ENCODE results near the gene ERBB4.

Gene ERBB4

GRCh38 chr2:212330263-212330662 lies 208.3 kb downstream of the ERBB4 start:
- no peak overlapping the region for H2BK120ac ChIP-seq (ENCODE audit: low read depth, low read length)
- H3K79me1 ChIP-seq (ENCODE audit: low read depth, low read length) = no peaks in the 10 kb centered on the region
- no peak overlapping the region for H3K23ac ChIP-seq (ENCODE audit: low read depth, low read length, poor library complexity)
- no peak overlapping the region for H3K9ac ChIP-seq (ENCODE audit: low read depth, low read length, poor library complexity)
- peaks cover 0 to 4% of the 10 kb centered on the region in 2 donors for H3K9me3 ChIP-seq (replicated peaks in 1 of 2; ENCODE audit: control insufficient read depth in 2 of 2, insufficient read depth in 1 of 2, low read depth in 1 of 2, low read length in 2 of 2)
- no peak overlapping the region for H2AK5ac ChIP-seq (ENCODE audit: low read depth, low read length)
- no peak overlapping the region for H3K4me2 ChIP-seq (ENCODE audit: insufficient read depth, low read length, poor library complexity, severe bottlenecking)
- H3K14ac ChIP-seq (ENCODE audit: low read length) = no peak overlapping the region
- DNase-seq (ENCODE audit: low spot score) = no peak
- no peak overlapping the region for H3K18ac ChIP-seq (ENCODE audit: low read length)
- no peak overlapping the region for H3K27ac ChIP-seq (replicated peaks; ENCODE audit: low read length)
- no peak overlapping the region for H3K4me3 ChIP-seq (ENCODE audit: low read length in 2 of 2)
- no peak overlapping the region for H2AFZ ChIP-seq (ENCODE audit: low read length)
- no peak overlapping the region for H2BK12ac ChIP-seq (ENCODE audit: low read length)
- H3K27me3 ChIP-seq (ENCODE audit: control insufficient read depth in 3 of 3, insufficient read depth in 3 of 3, low read depth in 1 of 3, low read length in 3 of 3) = no peaks in the 10 kb centered on the region
- H4K8ac ChIP-seq (ENCODE audit: low read depth, low read length) = no peak overlapping the region
- no peaks in the 10 kb centered on the region for H3K4me1 ChIP-seq (ENCODE audit: control insufficient read depth in 2 of 2, insufficient read depth in 1 of 2, low read depth in 1 of 2, low read length in 2 of 2)
- WGBS, 2 donors (ENCODE audit: extremely low coverage in 2 of 2, insufficient read length in 2 of 2, insufficient replicate concordance in 1 of 2) = no CpG with 5 or more reads among the region's 4 CpGs
- H4K91ac ChIP-seq (ENCODE audit: low read depth, low read length, poor library complexity) = no peak overlapping the region
- no peaks in the 10 kb centered on the region for H3K36me3 ChIP-seq (replicated peaks in 1 of 2; ENCODE audit: control insufficient read depth in 2 of 2, insufficient read depth in 2 of 2, low read length in 2 of 2)
- H2BK15ac ChIP-seq (ENCODE audit: low read length) = no peak overlapping the region
- no peak overlapping the region for H2BK5ac ChIP-seq (ENCODE audit: low read length)
- no peak overlapping the region for H3K4ac ChIP-seq (ENCODE audit: low read length)

GRCh38 chr2:212328712-212329496 lies 209.7 kb downstream of the ERBB4 start:
- H3K27me3 ChIP-seq (ENCODE audit: control insufficient read depth in 3 of 3, insufficient read depth in 3 of 3, low read depth in 1 of 3, low read length in 3 of 3) = no peaks in the 10 kb centered on the region
- H3K27ac ChIP-seq (replicated peaks; ENCODE audit: low read length) = no peak overlapping the region
- no peak overlapping the region for H3K23ac ChIP-seq (ENCODE audit: low read depth, low read length, poor library complexity)
- no peak overlapping the region for H2BK15ac ChIP-seq (ENCODE audit: low read length)
- H2AFZ ChIP-seq (ENCODE audit: low read length) = no peak overlapping the region
- H4K8ac ChIP-seq (ENCODE audit: low read depth, low read length) = no peak overlapping the region
- H3K18ac ChIP-seq (ENCODE audit: low read length) = no peak overlapping the region
- no peak overlapping the region for H2BK12ac ChIP-seq (ENCODE audit: low read length)
- H3K4me1 ChIP-seq (ENCODE audit: control insufficient read depth in 2 of 2, insufficient read depth in 1 of 2, low read depth in 1 of 2, low read length in 2 of 2) = no peaks in the 10 kb centered on the region
- H3K79me1 ChIP-seq (ENCODE audit: low read depth, low read length) = no peaks in the 10 kb centered on the region
- H3K14ac ChIP-seq (ENCODE audit: low read length) = no peak overlapping the region
- no peak overlapping the region for H3K9ac ChIP-seq (ENCODE audit: low read depth, low read length, poor library complexity)
- H3K9me3 ChIP-seq (replicated peaks in 1 of 2; ENCODE audit: control insufficient read depth in 2 of 2, insufficient read depth in 1 of 2, low read depth in 1 of 2, low read length in 2 of 2) = peaks cover 0 to 4% of the 10 kb centered on the region in 2 donors
- no peak for DNase-seq (ENCODE audit: low spot score)
- H3K4ac ChIP-seq (ENCODE audit: low read length) = no peak overlapping the region
- no peak overlapping the region for H4K91ac ChIP-seq (ENCODE audit: low read depth, low read length, poor library complexity)
- no peaks in the 10 kb centered on the region for H3K36me3 ChIP-seq (replicated peaks in 1 of 2; ENCODE audit: control insufficient read depth in 2 of 2, insufficient read depth in 2 of 2, low read length in 2 of 2)
- no peak overlapping the region for H3K4me3 ChIP-seq (ENCODE audit: low read length in 2 of 2)
- no peak overlapping the region for H3K4me2 ChIP-seq (ENCODE audit: insufficient read depth, low read length, poor library complexity, severe bottlenecking)
- H2BK5ac ChIP-seq (ENCODE audit: low read length) = no peak overlapping the region
- H2AK5ac ChIP-seq (ENCODE audit: low read depth, low read length) = no peak overlapping the region
- no peak overlapping the region for H2BK120ac ChIP-seq (ENCODE audit: low read depth, low read length)

DNA sequence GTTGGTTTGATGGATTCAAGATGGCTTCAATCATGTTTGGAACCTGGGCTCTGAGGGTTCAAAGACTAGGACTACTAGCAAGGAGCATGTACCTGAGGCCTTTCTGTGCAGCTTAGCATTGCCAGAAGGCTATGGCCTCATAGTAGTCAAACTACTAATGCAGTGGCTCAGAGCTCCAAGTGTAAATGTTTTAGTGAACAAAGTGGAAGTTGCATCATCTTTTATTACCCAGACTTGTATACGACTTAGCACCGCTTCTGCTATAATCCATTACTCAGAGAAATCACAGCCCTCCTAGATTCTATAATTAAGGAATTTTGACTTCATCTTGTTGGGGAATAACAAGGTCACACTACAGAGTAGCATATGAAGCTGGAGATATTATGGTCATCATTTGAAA lies 210.5 kb downstream of the ERBB4 start:
- no peaks in the 10 kb centered on the region for H3K4me1 ChIP-seq (ENCODE audit: control insufficient read depth in 2 of 2, insufficient read depth in 1 of 2, low read depth in 1 of 2, low read length in 2 of 2)
- no peak overlapping the region for H3K27ac ChIP-seq (replicated peaks; ENCODE audit: low read length)
- H3K79me1 ChIP-seq (ENCODE audit: low read depth, low read length) = no peaks in the 10 kb centered on the region
- H3K4me3 ChIP-seq (ENCODE audit: low read length in 2 of 2) = no peak overlapping the region
- WGBS, 2 donors (ENCODE audit: extremely low coverage in 2 of 2, insufficient read length in 2 of 2, insufficient replicate concordance in 1 of 2) = no CpG with 5 or more reads among the region's 2 CpGs
- H3K23ac ChIP-seq (ENCODE audit: low read depth, low read length, poor library complexity) = no peak overlapping the region
- H2BK12ac ChIP-seq (ENCODE audit: low read length) = no peak overlapping the region
- no peak overlapping the region for H2BK5ac ChIP-seq (ENCODE audit: low read length)
- no peaks in the 10 kb centered on the region for H3K27me3 ChIP-seq (ENCODE audit: control insufficient read depth in 3 of 3, insufficient read depth in 3 of 3, low read depth in 1 of 3, low read length in 3 of 3)
- peaks cover 0 to 4% of the 10 kb centered on the region in 2 donors for H3K9me3 ChIP-seq (replicated peaks in 1 of 2; ENCODE audit: control insufficient read depth in 2 of 2, insufficient read depth in 1 of 2, low read depth in 1 of 2, low read length in 2 of 2)
- H3K4ac ChIP-seq (ENCODE audit: low read length) = no peak overlapping the region
- H2BK120ac ChIP-seq (ENCODE audit: low read depth, low read length) = no peak overlapping the region
- no peak overlapping the region for H2AFZ ChIP-seq (ENCODE audit: low read length)
- no peak overlapping the region for H3K9ac ChIP-seq (ENCODE audit: low read depth, low read length, poor library complexity)
- H4K8ac ChIP-seq (ENCODE audit: low read depth, low read length) = no peak overlapping the region
- DNase-seq (ENCODE audit: low spot score) = no peak
- H3K36me3 ChIP-seq (replicated peaks in 1 of 2; ENCODE audit: control insufficient read depth in 2 of 2, insufficient read depth in 2 of 2, low read length in 2 of 2) = no peaks in the 10 kb centered on the region
- no peak overlapping the region for H3K18ac ChIP-seq (ENCODE audit: low read length)
- H2AK5ac ChIP-seq (ENCODE audit: low read depth, low read length) = no peak overlapping the region
- H3K14ac ChIP-seq (ENCODE audit: low read length) = no peak overlapping the region
- H4K91ac ChIP-seq (ENCODE audit: low read depth, low read length, poor library complexity) = no peak overlapping the region
- no peak overlapping the region for H2BK15ac ChIP-seq (ENCODE audit: low read length)
- no peak overlapping the region for H3K4me2 ChIP-seq (ENCODE audit: insufficient read depth, low read length, poor library complexity, severe bottlenecking)

GRCh38 chr2:212327171-212327809 lies 211.3 kb downstream of the ERBB4 start:
- Histone ChIP-seq H3K9me3 (replicated peaks in 1 of 2; ENCODE audit: control insufficient read depth in 2 of 2, insufficient read depth in 1 of 2, low read depth in 1 of 2, low read length in 2 of 2) (peaks cover 0 to 4% of the 10 kb centered on the region in 2 donors), H3K4me3 (ENCODE audit: low read length in 2 of 2) (no peak overlapping the region), H3K23ac (ENCODE audit: low read depth, low read length, poor library complexity) (no peak overlapping the region), H3K14ac (ENCODE audit: low read length) (no peak overlapping the region), H2BK5ac (ENCODE audit: low read length) (no peak overlapping the region), H3K27me3 (ENCODE audit: control insufficient read depth in 3 of 3, insufficient read depth in 3 of 3, low read depth in 1 of 3, low read length in 3 of 3) (no peaks in the 10 kb centered on the region), H3K4ac (ENCODE audit: low read length) (no peak overlapping the region), H3K79me1 (ENCODE audit: low read depth, low read length) (no peaks in the 10 kb centered on the region), H4K91ac (ENCODE audit: low read depth, low read length, poor library complexity) (no peak overlapping the region), H2BK12ac (ENCODE audit: low read length) (no peak overlapping the region), H3K9ac (ENCODE audit: low read depth, low read length, poor library complexity) (no peak overlapping the region), H2BK15ac (ENCODE audit: low read length) (no peak overlapping the region), H2AFZ (ENCODE audit: low read length) (no peak overlapping the region), H3K36me3 (replicated peaks in 1 of 2; ENCODE audit: control insufficient read depth in 2 of 2, insufficient read depth in 2 of 2, low read length in 2 of 2) (no peaks in the 10 kb centered on the region), H3K4me1 (ENCODE audit: control insufficient read depth in 2 of 2, insufficient read depth in 1 of 2, low read depth in 1 of 2, low read length in 2 of 2) (no peaks in the 10 kb centered on the region), H4K8ac (ENCODE audit: low read depth, low read length) (no peak overlapping the region), H3K27ac (replicated peaks; ENCODE audit: low read length) (no peak overlapping the region), H2AK5ac (ENCODE audit: low read depth, low read length) (no peak overlapping the region), H3K4me2 (ENCODE audit: insufficient read depth, low read length, poor library complexity, severe bottlenecking) (no peak overlapping the region), H3K18ac (ENCODE audit: low read length) (no peak overlapping the region), H2BK120ac (ENCODE audit: low read depth, low read length) (no peak overlapping the region)
- WGBS, 2 donors (ENCODE audit: extremely low coverage in 2 of 2, insufficient read length in 2 of 2, insufficient replicate concordance in 1 of 2) = no CpG with 5 or more reads among the region's 4 CpGs
- DNase-seq (ENCODE audit: low spot score) = no peak

Measured in neuronal stem cell (in vitro differentiated cells).